ENCODE measurements around the gene FAM20B.
A peak's percentile ranks its signal among the peaks of the same experiment; 100 is the strongest.

DNA sequence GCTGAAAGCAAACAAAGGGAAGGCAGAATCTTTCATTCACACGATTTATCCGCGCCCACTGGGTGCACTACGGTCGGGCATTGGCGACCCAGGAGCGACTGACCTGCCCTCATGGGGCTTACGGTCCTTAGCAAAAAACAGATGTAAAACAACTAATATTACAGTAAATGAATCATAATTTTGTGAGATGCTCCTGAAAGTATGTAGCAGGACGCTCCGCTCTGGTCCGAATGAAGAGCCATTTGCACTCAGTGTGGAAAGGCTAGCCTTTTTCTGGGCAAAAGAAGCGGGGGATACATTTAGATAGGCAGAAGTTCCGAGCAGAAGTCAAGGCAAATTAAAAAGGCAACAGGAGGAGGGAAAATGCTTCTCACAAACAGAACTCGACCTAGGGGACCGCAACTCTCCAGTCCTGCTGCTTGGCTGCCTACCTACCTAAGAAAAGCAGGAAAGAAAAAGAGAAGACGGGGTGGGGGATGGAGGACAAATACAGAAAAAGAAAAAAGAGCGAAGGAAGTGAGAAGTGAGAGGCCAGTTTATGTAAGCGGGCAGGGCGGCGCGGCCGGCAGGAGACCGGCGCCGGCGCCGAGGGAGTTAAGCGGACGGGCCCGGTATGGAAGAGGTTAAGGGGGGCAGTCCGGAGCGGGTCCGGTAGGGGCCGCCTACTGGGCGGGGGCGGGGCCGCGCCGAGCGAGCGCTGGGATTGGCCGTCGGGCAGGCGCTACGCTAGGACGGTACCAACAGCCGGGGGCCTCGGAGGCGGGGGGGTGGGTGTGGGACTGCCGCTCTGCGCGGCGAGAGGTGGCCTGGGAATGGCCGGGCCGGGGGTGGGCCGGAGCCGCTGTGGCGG lies at the start of gene FAM20B:
- TF ChIP-seq, protein P1, sequence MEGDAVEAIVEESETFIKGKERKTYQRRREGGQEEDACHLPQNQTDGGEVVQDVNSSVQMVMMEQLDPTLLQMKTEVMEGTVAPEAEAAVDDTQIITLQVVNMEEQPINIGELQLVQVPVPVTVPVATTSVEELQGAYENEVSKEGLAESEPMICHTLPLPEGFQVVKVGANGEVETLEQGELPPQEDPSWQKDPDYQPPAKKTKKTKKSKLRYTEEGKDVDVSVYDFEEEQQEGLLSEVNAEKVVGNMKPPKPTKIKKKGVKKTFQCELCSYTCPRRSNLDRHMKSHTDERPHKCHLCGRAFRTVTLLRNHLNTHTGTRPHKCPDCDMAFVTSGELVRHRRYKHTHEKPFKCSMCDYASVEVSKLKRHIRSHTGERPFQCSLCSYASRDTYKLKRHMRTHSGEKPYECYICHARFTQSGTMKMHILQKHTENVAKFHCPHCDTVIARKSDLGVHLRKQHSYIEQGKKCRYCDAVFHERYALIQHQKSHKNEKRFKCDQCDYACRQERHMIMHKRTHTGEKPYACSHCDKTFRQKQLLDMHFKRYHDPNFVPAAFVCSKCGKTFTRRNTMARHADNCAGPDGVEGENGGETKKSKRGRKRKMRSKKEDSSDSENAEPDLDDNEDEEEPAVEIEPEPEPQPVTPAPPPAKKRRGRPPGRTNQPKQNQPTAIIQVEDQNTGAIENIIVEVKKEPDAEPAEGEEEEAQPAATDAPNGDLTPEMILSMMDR (IDR thresholded peaks at IDR 0.05): peak in 2 of 5 experiments; percentile 10 to 37
- peak in 1 of 2 donors; percentile 30 for TF ChIP-seq EP300 (IDR thresholded peaks at IDR 0.05)
